Measurements from ENCODE around the gene ANKIB1. TPM values are rescaled to one million over a fixed set of nuclear protein-coding genes. Genes with fewer than 3 reads are reported as not detected.

Gene ANKIB1
- total and polyA plus RNA-seq, 2 donors (not counting 1 experiment from before 2014, with no cell fraction given) = 16.5 to 76.7 TPM

DNA sequence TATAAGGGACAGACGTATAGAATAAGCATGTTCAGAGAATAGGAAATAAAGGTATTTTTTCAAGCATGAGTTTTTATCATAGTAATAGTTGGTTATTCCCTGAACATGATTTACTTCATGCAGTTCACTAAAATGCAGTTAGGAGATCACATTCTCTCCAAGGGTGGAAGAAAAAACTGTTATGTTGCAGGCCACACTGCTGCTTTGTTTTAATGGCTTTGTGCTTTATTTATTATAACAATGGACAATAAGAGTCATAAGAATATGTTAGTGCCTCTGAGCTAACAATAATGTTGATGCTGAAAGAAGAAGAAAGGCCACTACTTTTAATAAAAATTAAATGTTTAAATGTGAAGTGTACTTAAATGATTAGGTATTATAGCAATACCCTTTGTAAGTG, 123.0 kb downstream of the ANKIB1 start:
- Mint-ChIP-seq H3K27me3 (no peaks in the 10 kb centered on the region), H3K9me3 (ENCODE audit: insufficient read depth) (no peaks in the 10 kb centered on the region), H3K4me1 (no peaks in the 10 kb centered on the region), H3K4me3 (no peak overlapping the region), H3K27ac (no peak overlapping the region)
- H3K79me2 ChIP-seq (ENCODE audit: control insufficient read depth, insufficient read depth, low read length) = no peaks in the 10 kb centered on the region
- CTCF ChIA-PET = no interaction called here
- POLR2A ChIA-PET = no interaction called here
- DNase-seq (no peak), ATAC-seq (ENCODE audit: low read depth) (no peak)
- H3K9me3 ChIP-seq (ENCODE audit: control extremely low read depth in 1 of 3, control insufficient read depth in 2 of 3, insufficient read depth in 1 of 3, low read length in 2 of 3) = no peaks in the 10 kb centered on the region
- intact Hi-C loops (cut with micrococcal nuclease) = no loop called here
- no CpG with 5 or more reads among the region's 1 CpG for WGBS (ENCODE audit: insufficient coverage)
- H3K27me3 ChIP-seq (replicated peaks in 1 of 4; ENCODE audit: control extremely low read depth in 1 of 4, control insufficient read depth in 3 of 4, insufficient read depth in 4 of 4, low read length in 3 of 4) = no peaks in the 10 kb centered on the region
- H2AFZ ChIP-seq (ENCODE audit: insufficient read depth, low read depth, low read length, poor library complexity, severe bottlenecking) = no peak overlapping the region
- H3K4me1 ChIP-seq (ENCODE audit: control insufficient read depth in 2 of 2, insufficient read depth in 2 of 2, low read length in 2 of 2) = no peaks in the 10 kb centered on the region
- no peak overlapping the region for H3K4me2 ChIP-seq (replicated peaks; ENCODE audit: low read depth, low read length, poor library complexity, severe bottlenecking)
- H3K27ac ChIP-seq (ENCODE audit: low read length in 2 of 2) = no peak overlapping the region
- no peak overlapping the region for H3K4me3 ChIP-seq (ENCODE audit: control extremely low read depth in 1 of 5, extremely low read depth in 1 of 5, insufficient read depth in 1 of 5, low read depth in 2 of 5, low read length in 4 of 5)
- no peaks in the 10 kb centered on the region for H4K20me1 ChIP-seq (ENCODE audit: control insufficient read depth, insufficient read depth, low read length, poor library complexity, severe bottlenecking)
- TF ChIP-seq CTCF (IDR thresholded peaks at IDR 0.05) = no peak
- peaks cover 16 to 20% of the 10 kb centered on the region in 2 experiments for H3K36me3 ChIP-seq (replicated peaks in 1 of 2; ENCODE audit: control extremely low read depth in 1 of 2, control insufficient read depth in 1 of 2, extremely low read depth in 1 of 2, insufficient read depth in 2 of 2, low read length in 1 of 2)
- H3K9ac ChIP-seq (ENCODE audit: low read length) = no peak overlapping the region

DNA sequence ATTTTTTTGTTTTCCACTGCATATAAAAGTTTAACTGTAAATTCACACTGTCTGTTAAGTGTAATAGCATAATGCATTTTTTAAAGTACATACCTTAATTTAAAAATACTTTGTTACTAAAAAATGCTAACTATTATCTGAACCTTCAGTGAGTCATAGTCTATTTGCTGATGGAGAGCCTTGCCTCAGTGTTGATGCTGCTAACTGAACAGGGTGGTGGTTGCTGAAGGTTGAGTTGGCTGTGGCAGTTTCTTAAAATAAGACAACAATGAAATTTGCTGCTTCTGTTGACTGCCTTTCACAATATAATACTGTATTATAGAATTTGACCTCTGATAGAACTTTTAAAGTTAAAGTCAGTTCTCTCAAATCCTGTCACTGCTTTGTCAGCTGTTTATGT, 129.2 kb downstream of the ANKIB1 start:
- ATAC-seq (ENCODE audit: low read depth) = no peak
- intact Hi-C loops (cut with micrococcal nuclease) = no loop called here
- Histone ChIP-seq H4K20me1 (ENCODE audit: control insufficient read depth, insufficient read depth, low read length, poor library complexity, severe bottlenecking) (no peaks in the 10 kb centered on the region), H3K36me3 (replicated peaks in 1 of 2; ENCODE audit: control extremely low read depth in 1 of 2, control insufficient read depth in 1 of 2, extremely low read depth in 1 of 2, insufficient read depth in 2 of 2, low read length in 1 of 2) (peaks cover 5 to 16% of the 10 kb centered on the region in 2 experiments), H3K79me2 (ENCODE audit: control insufficient read depth, insufficient read depth, low read length) (no peaks in the 10 kb centered on the region), H3K27me3 (replicated peaks in 1 of 4; ENCODE audit: control extremely low read depth in 1 of 4, control insufficient read depth in 3 of 4, insufficient read depth in 4 of 4, low read length in 3 of 4) (no peaks in the 10 kb centered on the region), H3K4me1 (ENCODE audit: control insufficient read depth in 2 of 2, insufficient read depth in 2 of 2, low read length in 2 of 2) (no peaks in the 10 kb centered on the region), H3K4me3 (ENCODE audit: control extremely low read depth in 1 of 5, extremely low read depth in 1 of 5, insufficient read depth in 1 of 5, low read depth in 2 of 5, low read length in 4 of 5) (no peak overlapping the region), H3K4me2 (replicated peaks; ENCODE audit: low read depth, low read length, poor library complexity, severe bottlenecking) (no peak overlapping the region), H3K9me3 (ENCODE audit: control extremely low read depth in 1 of 3, control insufficient read depth in 2 of 3, insufficient read depth in 1 of 3, low read length in 2 of 3) (peaks cover 0 to 4% (median 0%) of the 10 kb centered on the region in 3 donors), H3K27ac (ENCODE audit: low read length in 2 of 2) (no peak overlapping the region), H3K9ac (ENCODE audit: low read length) (no peak overlapping the region), H2AFZ (ENCODE audit: insufficient read depth, low read depth, low read length, poor library complexity, severe bottlenecking) (no peak overlapping the region)
- Mint-ChIP-seq H3K4me1 (no peaks in the 10 kb centered on the region), H3K27ac (no peak overlapping the region), H3K9me3 (ENCODE audit: insufficient read depth) (no peaks in the 10 kb centered on the region), H3K4me3 (no peak overlapping the region), H3K27me3 (no peaks in the 10 kb centered on the region)
- DNase-seq = no peak
- ChIA-PET POLR2A (no interaction called here), CTCF (no interaction called here)
- no peak for TF ChIP-seq CTCF (IDR thresholded peaks at IDR 0.05)
